GM19372 (cell line): ENCODE data around the gene OSER1.
A peak's percentile ranks its signal among the peaks of the same experiment; 100 is the strongest.

Experiments used
- ATAC-seq: cut with Tn5 transposase; IDR thresholded peaks from one replicate; pipeline ENCODE4 v1.9.1; 2021; ENCODE audit warnings: mild to moderate bottlenecking, low read depth, moderate library complexity; ENCODE audit not compliant: unreplicated experiment

OSER1 gene

GRCh38 chr20:44228465-44229258, 18.1 kb upstream of the OSER1 start:
- no peak for ATAC-seq

- ATAC-seq, result no peak
These were observed 14.1 kb upstream of the OSER1 start for GRCh38 chr20:44224637-44225036.

GRCh38 chr20:44223721-44224120, 13.2 kb upstream of the OSER1 start:
- no peak for ATAC-seq

- ATAC-seq, result no peak
These were observed 12.2 kb upstream of the OSER1 start for GRCh38 chr20:44222633-44223368.

- ATAC-seq, result no peak
These were observed 11.5 kb upstream of the OSER1 start for GRCh38 chr20:44222027-44222426.

- no peak for ATAC-seq
These were observed 10.9 kb upstream of the OSER1 start for GRCh38 chr20:44221368-44221954.

- no peak for ATAC-seq
These were observed 9.2 kb upstream of the OSER1 start for GRCh38 chr20:44219791-44220190.

GRCh38 chr20:44219170-44219730, 8.7 kb upstream of the OSER1 start:
- ATAC-seq, result no peak

- no peak for ATAC-seq
These were observed 7.9 kb upstream of the OSER1 start for GRCh38 chr20:44218446-44218845.

- ATAC-seq, result no peak
These were observed 6.9 kb upstream of the OSER1 start for GRCh38 chr20:44217342-44218092.

- ATAC-seq, result no peak
These were observed 4.6 kb upstream of the OSER1 start for GRCh38 chr20:44215125-44215524.

GRCh38 chr20:44212792-44213191, 2.2 kb upstream of the OSER1 start:
- ATAC-seq, result no peak

GRCh38 chr20:44211177-44212039, 837 bp upstream of the OSER1 start:
- peak; percentile 5 for ATAC-seq

- ATAC-seq, result no peak
These were observed 725 bp downstream of the OSER1 start for GRCh38 chr20:44209686-44210405.

- no peak for ATAC-seq
These were observed 1.8 kb downstream of the OSER1 start for GRCh38 chr20:44208770-44209169.

GRCh38 chr20:44208165-44208564, 2.4 kb downstream of the OSER1 start:
- ATAC-seq, result no peak

- ATAC-seq, result no peak
These were observed 3.3 kb downstream of the OSER1 start for GRCh38 chr20:44207126-44207723.

GRCh38 chr20:44206132-44206531, 4.4 kb downstream of the OSER1 start:
- no peak for ATAC-seq

- no peak for ATAC-seq
These were observed 5.7 kb downstream of the OSER1 start for GRCh38 chr20:44204832-44205215.
